Caco-2 (cell line): ENCODE data around the gene IL17RC. TPM values are rescaled to one million over a fixed set of nuclear protein-coding genes. Genes with fewer than 3 reads are reported as not detected.

Experiments
- BruUV-seq: library from RNA; stranded (reverse); fragments of 400-500 nt; replicated peaks from 2 replicates; lab custom pipeline; 2021; lab: Mats Ljungman, UMichigan
- CTCF ChIA-PET: fragments of 300-600 bp; sonication (Branson Sonifier 250); formaldehyde crosslinking; loops from one replicate; lab custom pipeline; 2022; ENCODE audit warnings: antibody characterized with exemption; lab: Charles Lee
- POLR2A ChIA-PET: fragments of 300-600 bp; sonication (Branson Sonifier 250); formaldehyde crosslinking; loops from one replicate; lab custom pipeline; 2022; ENCODE audit warnings: antibody characterized with exemption; lab: Charles Lee
- DNase-seq, 2 experiments: peaks; one replicate each; pipeline versions ENCODE4 v3.0.0 to v3.0.0-alpha.2; 2020 to 2022
- H3K27me3 ChIP-seq: replicated peaks from 2 replicates; pipeline ENCODE4 v1.6.0; 2011; ENCODE audit warnings: low read length; ENCODE audit not compliant: control insufficient read depth, insufficient read depth
- H3K36me3 ChIP-seq: 2 replicates; pipeline ENCODE4 v1.5.1; 2011; ENCODE audit warnings: low read length; ENCODE audit not compliant: control insufficient read depth, insufficient read depth
- H3K4me1 ChIP-seq: fragments of 250-450 bp; sonication (Bioruptor Pico); 2 replicates; pipeline ENCODE4 v1.5.1; 2020; ENCODE audit warnings: mild to moderate bottlenecking
- H3K4me3 ChIP-seq: 2 replicates; pipeline ENCODE4 v1.5.1; 2011; ENCODE audit warnings: low read depth, mild to moderate bottlenecking, control low read depth, low read length
- H3K9me3 ChIP-seq: fragments of 250-450 bp; sonication (Bioruptor Pico); 2 replicates; pipeline ENCODE4 v1.5.1; 2020; ENCODE audit warnings: mild to moderate bottlenecking, moderate library complexity
- H3K27ac Mint-ChIP-seq: one replicate; pipeline ENCODE4 v1.8.0; 2022; ENCODE audit warnings: mixed read lengths; ENCODE audit not compliant: unreplicated experiment
- H3K27me3 Mint-ChIP-seq: one replicate; pipeline ENCODE4 v1.8.0; 2022; ENCODE audit warnings: mixed read lengths; ENCODE audit not compliant: insufficient read depth, unreplicated experiment
- H3K36me3 Mint-ChIP-seq: one replicate; pipeline ENCODE4 v1.8.0; 2022; ENCODE audit warnings: mild to moderate bottlenecking, mixed read lengths; ENCODE audit not compliant: insufficient read depth, unreplicated experiment
- H3K4me1 Mint-ChIP-seq: one replicate; pipeline ENCODE4 v1.8.0; 2022; ENCODE audit warnings: low read depth, mixed read lengths; ENCODE audit not compliant: unreplicated experiment
- H3K4me3 Mint-ChIP-seq: one replicate; pipeline ENCODE4 v1.8.0; 2022; ENCODE audit warnings: mild to moderate bottlenecking, moderate library complexity, mixed read lengths; ENCODE audit not compliant: unreplicated experiment
- H3K9me3 Mint-ChIP-seq: one replicate; pipeline ENCODE4 v1.8.0; 2022; ENCODE audit warnings: mixed read lengths; ENCODE audit not compliant: unreplicated experiment
- intact Hi-C: fragments of 100-400 bp; cut with micrococcal nuclease; formaldehyde crosslinking; loops from one replicate; pipeline ENCODE4 v1.10.0; 2022; ENCODE audit not compliant: unreplicated experiment
- total RNA-seq: library from RNA; stranded (reverse); gene quantifications from 2 replicates; pipeline ENCODE4 v1.2.3, GENCODE V29; 2022
- TF ChIP-seq, protein P1 (sequence below), 2 experiments: fragments of 200-600 bp in 1 of 2; IDR thresholded peaks; 1 replicate in 1 of 2; 2 replicates in 1 of 2; pipeline versions ENCODE4 v1.5.1 to v1.8.0; 2011 to 2022; ENCODE audit warnings: antibody characterized with exemption in 1 of 2, control low read depth in 1 of 2, inconsistent platforms in 1 of 2, low read depth in 1 of 2, low read length in 1 of 2, mild to moderate bottlenecking in 1 of 2, moderate library complexity in 1 of 2; ENCODE audit not compliant: insufficient read depth in 1 of 2, severe bottlenecking in 1 of 2, unreplicated experiment in 1 of 2

The IL17RC gene
- total RNA-seq, 1 experiment from 2014 or later, result 11.3 TPM

DNA sequence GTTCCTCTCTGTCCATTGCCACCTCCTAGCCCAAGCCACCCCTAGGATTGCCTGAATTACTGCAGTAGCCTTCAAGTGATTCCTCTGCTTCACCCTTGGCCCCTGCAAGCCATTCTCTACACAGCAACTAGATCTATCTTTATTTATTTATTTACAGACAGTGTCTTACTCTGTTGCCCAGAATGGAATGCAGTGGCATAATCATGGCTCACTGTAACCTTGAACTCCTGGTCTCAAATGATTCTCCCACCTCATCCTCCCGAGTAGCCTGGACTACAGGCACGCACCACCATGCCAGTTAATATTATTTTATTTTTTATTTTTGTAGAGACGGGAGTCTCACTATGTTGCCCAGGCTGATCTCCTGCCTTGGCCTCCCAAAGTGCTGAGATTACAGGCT is 28.4 kb upstream of the IL17RC start:
- BruUV-seq, result no TSS peak
- no peak overlapping the region for H3K27ac Mint-ChIP-seq
- peaks cover 27% of the 10 kb centered on the region for H3K36me3 Mint-ChIP-seq
- H3K4me1 ChIP-seq, result peaks cover 17% of the 10 kb centered on the region
- no peaks in the 10 kb centered on the region for H3K9me3 Mint-ChIP-seq
- H3K9me3 ChIP-seq, result no peaks in the 10 kb centered on the region
- TF ChIP-seq, protein P1, sequence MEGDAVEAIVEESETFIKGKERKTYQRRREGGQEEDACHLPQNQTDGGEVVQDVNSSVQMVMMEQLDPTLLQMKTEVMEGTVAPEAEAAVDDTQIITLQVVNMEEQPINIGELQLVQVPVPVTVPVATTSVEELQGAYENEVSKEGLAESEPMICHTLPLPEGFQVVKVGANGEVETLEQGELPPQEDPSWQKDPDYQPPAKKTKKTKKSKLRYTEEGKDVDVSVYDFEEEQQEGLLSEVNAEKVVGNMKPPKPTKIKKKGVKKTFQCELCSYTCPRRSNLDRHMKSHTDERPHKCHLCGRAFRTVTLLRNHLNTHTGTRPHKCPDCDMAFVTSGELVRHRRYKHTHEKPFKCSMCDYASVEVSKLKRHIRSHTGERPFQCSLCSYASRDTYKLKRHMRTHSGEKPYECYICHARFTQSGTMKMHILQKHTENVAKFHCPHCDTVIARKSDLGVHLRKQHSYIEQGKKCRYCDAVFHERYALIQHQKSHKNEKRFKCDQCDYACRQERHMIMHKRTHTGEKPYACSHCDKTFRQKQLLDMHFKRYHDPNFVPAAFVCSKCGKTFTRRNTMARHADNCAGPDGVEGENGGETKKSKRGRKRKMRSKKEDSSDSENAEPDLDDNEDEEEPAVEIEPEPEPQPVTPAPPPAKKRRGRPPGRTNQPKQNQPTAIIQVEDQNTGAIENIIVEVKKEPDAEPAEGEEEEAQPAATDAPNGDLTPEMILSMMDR (IDR thresholded peaks at IDR 0.05; ENCODE audit: insufficient read depth in 1 of 2, low read depth in 1 of 2, low read length in 1 of 2, severe bottlenecking in 1 of 2, unreplicated experiment in 1 of 2), result no peak
- H3K4me3 Mint-ChIP-seq, result no peak overlapping the region
- DNase-seq, result no peak
- no peaks in the 10 kb centered on the region for H3K27me3 ChIP-seq
- H3K27me3 Mint-ChIP-seq, result no peaks in the 10 kb centered on the region
- intact Hi-C loops, result no loop called here
- POLR2A ChIA-PET, result no interaction called here
- no peak overlapping the region for H3K4me3 ChIP-seq
- peaks cover 26% of the 10 kb centered on the region for H3K4me1 Mint-ChIP-seq
- CTCF ChIA-PET, result no interaction called here
- H3K36me3 ChIP-seq, result peaks cover 3% of the 10 kb centered on the region; the same call in 1 of the 2 replicates

DNA sequence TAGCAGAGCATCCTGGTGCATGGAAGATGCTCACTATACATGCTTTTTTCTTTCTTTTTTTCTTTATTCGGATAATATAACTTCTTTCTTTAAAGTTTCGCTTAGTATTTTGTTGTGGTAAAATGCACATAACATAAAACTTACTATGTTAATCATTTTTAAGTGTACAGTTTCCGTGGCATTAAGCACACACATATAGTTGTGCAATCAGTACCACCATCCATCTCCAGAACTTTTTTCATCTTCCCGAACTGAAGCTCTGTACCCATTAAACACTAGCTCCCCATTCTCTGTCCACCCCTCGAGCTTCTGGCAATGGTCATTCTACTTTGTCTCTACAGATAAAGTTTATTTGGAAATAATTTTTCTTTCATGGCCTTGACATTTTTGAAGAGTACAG is 27.5 kb upstream of the IL17RC start:
- ChIA-PET CTCF (no interaction called here), POLR2A (interaction anchor here (0.6 kb wide), 1 partner anchor 147 kb away, joined by 4 read pairs; no protein-coding TSS in a partner anchor)
- Mint-ChIP-seq H3K27ac (no peak overlapping the region), H3K4me3 (no peak overlapping the region), H3K9me3 (no peaks in the 10 kb centered on the region), H3K36me3 (peaks cover 34% of the 10 kb centered on the region), H3K27me3 (no peaks in the 10 kb centered on the region), H3K4me1 (peaks cover 20% of the 10 kb centered on the region)
- no peaks in the 10 kb centered on the region for H3K9me3 ChIP-seq
- H3K4me1 ChIP-seq, result peaks cover 8% of the 10 kb centered on the region
- no peak overlapping the region for H3K4me3 ChIP-seq
- H3K36me3 ChIP-seq, result peaks cover 3% of the 10 kb centered on the region
- no peaks in the 10 kb centered on the region for H3K27me3 ChIP-seq
- BruUV-seq, result no TSS peak
- intact Hi-C loops, result no loop called here
- TF ChIP-seq, protein P1 (IDR thresholded peaks at IDR 0.05; ENCODE audit: insufficient read depth in 1 of 2, low read depth in 1 of 2, low read length in 1 of 2, severe bottlenecking in 1 of 2, unreplicated experiment in 1 of 2), result no peak
- DNase-seq, result no peak

GRCh38 chr3:9890249-9891071 is 26.4 kb upstream of the IL17RC start, which contains the start of gene JAGN1:
Gene JAGN1, plus strand, starts transcription at chr3:9890610. Its CDS starts 113 bp downstream, at chr3:9890723.
- intact Hi-C loops, result loop anchor here (1.0 to 2.0 kb wide), 3 partner anchors 8 to 42 kb away; partner anchors contain the start of gene CRELD1

More at GRCh38 chr3:9890249-9891071, 26.4 kb upstream of the IL17RC start, which contains the start of gene JAGN1:
- peak within 1 kb of the TSS; percentile 99 for H3K4me3 ChIP-seq
- Mint-ChIP-seq H3K4me3 (peak within 1 kb of the TSS; percentile 83), H3K27ac (peak within 1 kb of the TSS; percentile 91), H3K4me1 (peaks cover 11% of the 10 kb centered on the region), H3K36me3 (peaks cover 42% of the 10 kb centered on the region), H3K27me3 (no peaks in the 10 kb centered on the region), H3K9me3 (no peaks in the 10 kb centered on the region)
- H3K9me3 ChIP-seq, result no peaks in the 10 kb centered on the region
- no peaks in the 10 kb centered on the region for H3K4me1 ChIP-seq
- ChIA-PET POLR2A (interaction anchor here (0.6 to 1.4 kb wide), 5 partner anchors 10 to 98 kb away, joined by 3 to 8 read pairs (median 3); partner anchors contain the start of gene ARPC4), CTCF (interaction anchor here (0.8 kb wide), 2 partner anchors 11 to 56 kb away, joined by 3 read pairs; no protein-coding TSS in a partner anchor)
- TF ChIP-seq, protein P1 (IDR thresholded peaks at IDR 0.05; ENCODE audit: insufficient read depth in 1 of 2, low read depth in 1 of 2, low read length in 1 of 2, severe bottlenecking in 1 of 2, unreplicated experiment in 1 of 2), result no peak
- H3K27me3 ChIP-seq, result no peaks in the 10 kb centered on the region
- DNase-seq, result peak; percentile 88 to 89
- H3K36me3 ChIP-seq, result peaks cover 3% of the 10 kb centered on the region
- TSS peak; percentile 60 for BruUV-seq
